Rectal smooth muscle tissue (tissue), 1 donor: ENCODE results near the gene CFL1.
"Not testable (repeated sequence)": the region's sequence is repeated elsewhere in the genome, so short reads cannot be mapped to it uniquely, and the experiment has no call there.

Experiments used
- H3K27ac ChIP-seq: one replicate; pipeline ENCODE4 v1.7.0; 2013; ENCODE audit warnings: low read depth, low read length, inconsistent platforms
- H3K27me3 ChIP-seq: one replicate; pipeline ENCODE4 v1.7.0; 2013; ENCODE audit warnings: low read length; ENCODE audit not compliant: control insufficient read depth, insufficient read depth
- H3K36me3 ChIP-seq: one replicate; pipeline ENCODE4 v1.7.0; 2013; ENCODE audit warnings: low read length; ENCODE audit not compliant: control insufficient read depth, insufficient read depth
- H3K4me1 ChIP-seq: one replicate; pipeline ENCODE4 v1.7.0; 2013; ENCODE audit warnings: low read length; ENCODE audit not compliant: control insufficient read depth, insufficient read depth
- H3K4me3 ChIP-seq: one replicate; pipeline ENCODE4 v1.7.0; 2013; ENCODE audit warnings: low read length
- H3K9ac ChIP-seq: one replicate; pipeline ENCODE4 v1.7.0; 2013; ENCODE audit warnings: low read length

CFL1 gene

GRCh38 chr11:65854852-65855837 is 2.8 kb downstream of the CFL1 start:
- H3K9ac ChIP-seq: no peak overlapping the region
- no peaks in the 10 kb centered on the region for H3K27me3 ChIP-seq

GRCh38 chr11:65854161-65854592 is 3.8 kb downstream of the CFL1 start:
- Histone ChIP-seq H3K36me3 (peaks cover 37% of the 10 kb centered on the region), H3K27me3 (no peaks in the 10 kb centered on the region), H3K4me3 (no peak overlapping the region), H3K4me1 (peaks cover 12% of the 10 kb centered on the region), H3K27ac (no peak overlapping the region), H3K9ac (no peak overlapping the region)

More at GRCh38 chr11:65854852-65855837, 2.8 kb downstream of the CFL1 start:
- peak overlapping the region; percentile 96 for H3K4me3 ChIP-seq
- peaks cover 37% of the 10 kb centered on the region for H3K36me3 ChIP-seq
- H3K27ac ChIP-seq: no peak overlapping the region
- H3K4me1 ChIP-seq: peaks cover 17% of the 10 kb centered on the region

- Histone ChIP-seq H3K4me1 (peaks cover 8% of the 10 kb centered on the region), H3K4me3 (no peak overlapping the region), H3K27me3 (no peaks in the 10 kb centered on the region), H3K27ac (no peak overlapping the region), H3K9ac (no peak overlapping the region), H3K36me3 (peaks cover 37% of the 10 kb centered on the region)
These were observed 4.6 kb downstream of the CFL1 start for GRCh38 chr11:65853246-65853979.

GRCh38 chr11:65852508-65853245 is 5.3 kb downstream of the CFL1 start:
- Histone ChIP-seq H3K36me3 (peaks cover 37% of the 10 kb centered on the region), H3K4me1 (peaks cover 7% of the 10 kb centered on the region), H3K27ac (no peak overlapping the region), H3K9ac (no peak overlapping the region), H3K4me3 (no peak overlapping the region), H3K27me3 (no peaks in the 10 kb centered on the region)

GRCh38 chr11:65851811-65852507 is 6.0 kb downstream of the CFL1 start:
- H3K4me1 ChIP-seq: peaks cover 7% of the 10 kb centered on the region
- no peak overlapping the region for H3K9ac ChIP-seq
- no peaks in the 10 kb centered on the region for H3K27me3 ChIP-seq
- no peak overlapping the region for H3K27ac ChIP-seq
- no peak overlapping the region for H3K4me3 ChIP-seq
- H3K36me3 ChIP-seq: peaks cover 37% of the 10 kb centered on the region

GRCh38 chr11:65851083-65851579 is 6.8 kb downstream of the CFL1 start:
- no peaks in the 10 kb centered on the region for H3K27me3 ChIP-seq
- no peak overlapping the region for H3K4me3 ChIP-seq
- H3K4me1 ChIP-seq: peaks cover 1% of the 10 kb centered on the region
- H3K27ac ChIP-seq: no peak overlapping the region
- H3K9ac ChIP-seq: no peak overlapping the region
- H3K36me3 ChIP-seq: peaks cover 37% of the 10 kb centered on the region

- Histone ChIP-seq H3K9ac (no peak overlapping the region), H3K27me3 (no peaks in the 10 kb centered on the region), H3K4me1 (no peaks in the 10 kb centered on the region), H3K36me3 (peaks cover 30% of the 10 kb centered on the region), H3K4me3 (no peak overlapping the region), H3K27ac (no peak overlapping the region)
These were observed 7.5 kb downstream of the CFL1 start for GRCh38 chr11:65850217-65851082.

- H3K4me1 ChIP-seq: no peaks in the 10 kb centered on the region
- H3K4me3 ChIP-seq: no peak overlapping the region
- H3K9ac ChIP-seq: no peak overlapping the region
- no peaks in the 10 kb centered on the region for H3K27me3 ChIP-seq
- no peak overlapping the region for H3K27ac ChIP-seq
- H3K36me3 ChIP-seq: peaks cover 24% of the 10 kb centered on the region
These were observed 8.2 kb downstream of the CFL1 start for GRCh38 chr11:65849771-65850216.

GRCh38 chr11:65849366-65849765 is 8.6 kb downstream of the CFL1 start:
- no peak overlapping the region for H3K9ac ChIP-seq
- H3K27ac ChIP-seq: no peak overlapping the region
- H3K4me1 ChIP-seq: no peaks in the 10 kb centered on the region
- no peaks in the 10 kb centered on the region for H3K27me3 ChIP-seq
- no peak overlapping the region for H3K4me3 ChIP-seq
- H3K36me3 ChIP-seq: peaks cover 20% of the 10 kb centered on the region

- not testable (repeated sequence) for H3K27ac ChIP-seq, H3K4me1 ChIP-seq, H3K9ac ChIP-seq, H3K27me3 ChIP-seq, H3K4me3 ChIP-seq
- H3K36me3 ChIP-seq: peaks cover 14% of the 10 kb centered on the region
These were observed 9.3 kb downstream of the CFL1 start for GRCh38 chr11:65848693-65849092.

- Histone ChIP-seq H3K27ac (no peak overlapping the region), H3K27me3 (no peaks in the 10 kb centered on the region), H3K36me3 (peaks cover 8% of the 10 kb centered on the region), H3K9ac (no peak overlapping the region), H3K4me3 (no peak overlapping the region), H3K4me1 (no peaks in the 10 kb centered on the region)
These were observed 10.2 kb downstream of the CFL1 start for GRCh38 chr11:65847746-65848145.
